Progenitor cell of endocrine pancreas (in vitro differentiated cells): ENCODE measurements around the gene TWF2. TPM values are rescaled to one million over a fixed set of nuclear protein-coding genes. Genes with fewer than 3 reads are reported as not detected.

Experiments
- DNase-seq: peaks from one replicate; pipeline ENCODE4 v3.0.0; 2021; ENCODE audit warnings: low spot score; ENCODE audit not compliant: unreplicated experiment
- H3K27ac Mint-ChIP-seq: 2 replicates; pipeline ENCODE4 v1.8.0; 2021; ENCODE audit warnings: mild to moderate bottlenecking, moderate library complexity, mixed read lengths
- H3K27me3 Mint-ChIP-seq: 2 replicates; pipeline ENCODE4 v1.8.0; 2021; ENCODE audit warnings: mixed read lengths
- H3K36me3 Mint-ChIP-seq: 2 replicates; pipeline ENCODE4 v1.8.0; 2022; ENCODE audit warnings: mixed read lengths; ENCODE audit not compliant: insufficient read depth
- H3K4me1 Mint-ChIP-seq: 2 replicates; pipeline ENCODE4 v1.8.0; 2021; ENCODE audit warnings: low read depth, mixed read lengths
- H3K4me3 Mint-ChIP-seq: 2 replicates; pipeline ENCODE4 v1.8.0; 2021; ENCODE audit warnings: low read depth, mild to moderate bottlenecking, moderate library complexity, mixed read lengths
- H3K9me3 Mint-ChIP-seq: 2 replicates; pipeline ENCODE4 v1.8.0; 2021; ENCODE audit warnings: low read depth, mixed read lengths
- CTCF ChIP-seq: fragments of 200-600 bp; sonication (generic); IDR thresholded peaks from one replicate; pipeline ENCODE4 v1.5.0; 2021; ENCODE audit warnings: antibody characterized with exemption, mild to moderate bottlenecking; ENCODE audit not compliant: unreplicated experiment
- total RNA-seq: library from RNA; stranded (reverse); gene quantifications from 2 replicates; pipeline ENCODE4 v1.2.1, GENCODE V29; 2021

The TWF2 gene
- total RNA-seq, 1 donor from 2014 or later, result 27.6 TPM

GRCh38 chr3:52221141-52221562 is 17.8 kb downstream of the TWF2 start:
- H3K9me3 Mint-ChIP-seq, result no peaks in the 10 kb centered on the region
- TF ChIP-seq CTCF, result no peak
- peaks cover 2% of the 10 kb centered on the region for H3K4me1 Mint-ChIP-seq
- DNase-seq, result no peak
- H3K27ac Mint-ChIP-seq, result no peak overlapping the region
- peaks cover 1% of the 10 kb centered on the region for H3K36me3 Mint-ChIP-seq
- H3K4me3 Mint-ChIP-seq, result no peak overlapping the region
- H3K27me3 Mint-ChIP-seq, result no peaks in the 10 kb centered on the region

GRCh38 chr3:52220380-52221026 is 18.5 kb downstream of the TWF2 start:
- Mint-ChIP-seq H3K4me1 (peaks cover 2% of the 10 kb centered on the region), H3K9me3 (no peaks in the 10 kb centered on the region), H3K36me3 (peaks cover 3% of the 10 kb centered on the region), H3K27me3 (no peaks in the 10 kb centered on the region), H3K27ac (no peak overlapping the region), H3K4me3 (no peak overlapping the region)
- DNase-seq, result peak; percentile 88
- peak; percentile 94 for TF ChIP-seq CTCF

- Mint-ChIP-seq H3K27ac (no peak overlapping the region), H3K4me3 (no peak overlapping the region), H3K27me3 (no peaks in the 10 kb centered on the region), H3K4me1 (peaks cover 2% of the 10 kb centered on the region), H3K36me3 (peaks cover 8% of the 10 kb centered on the region), H3K9me3 (no peaks in the 10 kb centered on the region)
- DNase-seq, result no peak
- no peak for TF ChIP-seq CTCF
Observed at GRCh38 chr3:52218937-52219650, 19.9 kb downstream of the TWF2 start.

GRCh38 chr3:52218454-52218853 is 20.5 kb downstream of the TWF2 start:
- no peaks in the 10 kb centered on the region for H3K9me3 Mint-ChIP-seq
- H3K4me1 Mint-ChIP-seq, result peaks cover 2% of the 10 kb centered on the region
- no peak overlapping the region for H3K27ac Mint-ChIP-seq
- TF ChIP-seq CTCF, result no peak
- DNase-seq, result no peak
- peaks cover 10% of the 10 kb centered on the region for H3K36me3 Mint-ChIP-seq
- no peak overlapping the region for H3K4me3 Mint-ChIP-seq
- H3K27me3 Mint-ChIP-seq, result no peaks in the 10 kb centered on the region

GRCh38 chr3:52218026-52218425 is 20.9 kb downstream of the TWF2 start:
- no peak for TF ChIP-seq CTCF

More at GRCh38 chr3:52218026-52218425, 20.9 kb downstream of the TWF2 start:
- H3K9me3 Mint-ChIP-seq, result no peaks in the 10 kb centered on the region
- no peak overlapping the region for H3K27ac Mint-ChIP-seq
- peaks cover 10% of the 10 kb centered on the region for H3K36me3 Mint-ChIP-seq
- H3K4me3 Mint-ChIP-seq, result no peak overlapping the region
- H3K4me1 Mint-ChIP-seq, result peaks cover 2% of the 10 kb centered on the region
- no peaks in the 10 kb centered on the region for H3K27me3 Mint-ChIP-seq
- DNase-seq, result no peak
